DMS114 treated with DMSO at 0.1 percent for 48 hours (cell line): ENCODE data around the gene HSPB1.
"Not testable (repeated sequence)": the region's sequence is repeated elsewhere in the genome, so short reads cannot be mapped to it uniquely, and the experiment has no call there.

ENCODE experiments used
- DNase-seq: peaks from one replicate; lab custom pipeline; 2025; ENCODE audit not compliant: unreplicated experiment; lab: John Stamatoyannopoulos, UW

Gene HSPB1

GRCh38 chr7:76302347-76303201 is at the start of gene HSPB1:
Gene HSPB1 (plus strand): TSS chr7:76302673. CDS start chr7:76302713, 40 bp downstream.
- peak; percentile 53 for DNase-seq

GRCh38 chr7:76254781-76255180 is 47.7 kb upstream of the HSPB1 start:
- DNase-seq, result no peak

- no peak for DNase-seq
Observed at GRCh38 chr7:76257973-76258372, 44.5 kb upstream of the HSPB1 start.

GRCh38 chr7:76259124-76260093 is 43.1 kb upstream of the HSPB1 start:
- DNase-seq, result no peak

- DNase-seq, result peak; percentile 33
Observed at GRCh38 chr7:76260171-76260703, 42.2 kb upstream of the HSPB1 start.

GRCh38 chr7:76261329-76261728 is 41.1 kb upstream of the HSPB1 start:
- DNase-seq, result no peak

- DNase-seq, result no peak
Observed at GRCh38 chr7:76261931-76262330, 40.5 kb upstream of the HSPB1 start.

- peak; percentile 67 for DNase-seq
Observed at GRCh38 chr7:76262683-76263402, 39.6 kb upstream of the HSPB1 start.

- DNase-seq, result no peak
Observed at GRCh38 chr7:76265299-76265698, 37.2 kb upstream of the HSPB1 start.

- no peak for DNase-seq
Observed at GRCh38 chr7:76267107-76267893, 35.2 kb upstream of the HSPB1 start.

- DNase-seq, result no peak
Observed at GRCh38 chr7:76267894-76268183, 34.6 kb upstream of the HSPB1 start.

- DNase-seq, result no peak
Observed at GRCh38 chr7:76268376-76268775, 34.1 kb upstream of the HSPB1 start.

GRCh38 chr7:76269895-76270294 is 32.6 kb upstream of the HSPB1 start:
- no peak for DNase-seq

- not testable (repeated sequence) for DNase-seq
Observed at GRCh38 chr7:76271384-76271783, 31.1 kb upstream of the HSPB1 start.

- DNase-seq, result no peak
Observed at GRCh38 chr7:76272142-76272541, 30.3 kb upstream of the HSPB1 start.

- no peak for DNase-seq
Observed at GRCh38 chr7:76272851-76273497, 29.5 kb upstream of the HSPB1 start.

GRCh38 chr7:76273503-76273902 is 29.0 kb upstream of the HSPB1 start:
- DNase-seq, result no peak

GRCh38 chr7:76278540-76278939 is 23.9 kb upstream of the HSPB1 start:
- DNase-seq, result no peak

- no peak for DNase-seq
Observed at GRCh38 chr7:76280408-76280807, 22.1 kb upstream of the HSPB1 start.
